Measurements from ENCODE around the gene TNRC6A.
"Not testable (repeated sequence)": the region's sequence is repeated elsewhere in the genome, so short reads cannot be mapped to it uniquely, and the experiment has no call there.

TNRC6A gene

DNA sequence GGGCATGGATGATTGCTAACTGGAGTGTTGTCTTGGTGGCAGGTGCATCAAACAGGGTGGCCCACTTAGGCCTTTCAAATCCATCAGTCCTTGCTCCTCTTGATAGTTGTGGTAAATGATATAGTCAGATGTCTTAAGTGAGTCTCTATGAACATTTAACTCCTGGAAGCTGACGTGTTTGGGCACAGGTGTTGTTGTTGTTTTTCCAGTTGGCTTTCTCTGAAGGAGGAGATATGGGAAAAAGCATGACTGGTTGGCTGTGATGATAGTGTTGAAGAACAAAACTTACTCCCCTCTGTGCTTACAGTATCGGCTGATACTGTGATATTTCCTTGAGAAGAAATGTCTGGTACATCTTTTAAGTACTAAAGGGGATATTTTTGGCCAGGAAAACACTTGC, 18.0 kb downstream of the TNRC6A start:
- H3K27me3 ChIP-seq (ENCODE audit: insufficient read depth, low read length, poor library complexity, severe bottlenecking) = no peaks in the 10 kb centered on the region
- peaks cover 100% of the 10 kb centered on the region for H3K79me2 ChIP-seq (ENCODE audit: insufficient read depth, low read length)
- H4K20me1 ChIP-seq (ENCODE audit: insufficient read depth, low read length, poor library complexity, severe bottlenecking) = peaks cover 93% of the 10 kb centered on the region
- no peak overlapping the region for H3K4me2 ChIP-seq (ENCODE audit: low read depth, low read length, poor library complexity, severe bottlenecking)
- no peaks in the 10 kb centered on the region for H3F3A ChIP-seq (ENCODE audit: low read depth)
- no peak overlapping the region for H3K4me3 ChIP-seq (ENCODE audit: low read length, poor library complexity, severe bottlenecking)
- no peaks in the 10 kb centered on the region for H3K9me2 ChIP-seq (replicated peaks; ENCODE audit: low read depth, low read length)
- no peak overlapping the region for H2AFZ ChIP-seq (ENCODE audit: low read length)
- H3K9me3 ChIP-seq (ENCODE audit: insufficient read depth, low read depth, low read length) = no peaks in the 10 kb centered on the region
- H3K36me3 ChIP-seq (ENCODE audit: insufficient read depth, low read length) = peaks cover 3% of the 10 kb centered on the region; the same call in 1 of the 2 replicates
- H3K9ac ChIP-seq (ENCODE audit: low read depth, low read length, poor library complexity, severe bottlenecking) = no peak overlapping the region
- H3K4me1 ChIP-seq (ENCODE audit: insufficient read depth, low read length, poor library complexity, severe bottlenecking) = peaks cover 15% of the 10 kb centered on the region
- TF ChIP-seq, protein P1, sequence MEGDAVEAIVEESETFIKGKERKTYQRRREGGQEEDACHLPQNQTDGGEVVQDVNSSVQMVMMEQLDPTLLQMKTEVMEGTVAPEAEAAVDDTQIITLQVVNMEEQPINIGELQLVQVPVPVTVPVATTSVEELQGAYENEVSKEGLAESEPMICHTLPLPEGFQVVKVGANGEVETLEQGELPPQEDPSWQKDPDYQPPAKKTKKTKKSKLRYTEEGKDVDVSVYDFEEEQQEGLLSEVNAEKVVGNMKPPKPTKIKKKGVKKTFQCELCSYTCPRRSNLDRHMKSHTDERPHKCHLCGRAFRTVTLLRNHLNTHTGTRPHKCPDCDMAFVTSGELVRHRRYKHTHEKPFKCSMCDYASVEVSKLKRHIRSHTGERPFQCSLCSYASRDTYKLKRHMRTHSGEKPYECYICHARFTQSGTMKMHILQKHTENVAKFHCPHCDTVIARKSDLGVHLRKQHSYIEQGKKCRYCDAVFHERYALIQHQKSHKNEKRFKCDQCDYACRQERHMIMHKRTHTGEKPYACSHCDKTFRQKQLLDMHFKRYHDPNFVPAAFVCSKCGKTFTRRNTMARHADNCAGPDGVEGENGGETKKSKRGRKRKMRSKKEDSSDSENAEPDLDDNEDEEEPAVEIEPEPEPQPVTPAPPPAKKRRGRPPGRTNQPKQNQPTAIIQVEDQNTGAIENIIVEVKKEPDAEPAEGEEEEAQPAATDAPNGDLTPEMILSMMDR (conservative IDR thresholded peaks at IDR 0.05; ENCODE audit: low read length) = no peak
- TF ChIP-seq EZH2phosphoT487 (IDR thresholded peaks at IDR 0.05; ENCODE audit: borderline replicate concordance) = no peak

DNA sequence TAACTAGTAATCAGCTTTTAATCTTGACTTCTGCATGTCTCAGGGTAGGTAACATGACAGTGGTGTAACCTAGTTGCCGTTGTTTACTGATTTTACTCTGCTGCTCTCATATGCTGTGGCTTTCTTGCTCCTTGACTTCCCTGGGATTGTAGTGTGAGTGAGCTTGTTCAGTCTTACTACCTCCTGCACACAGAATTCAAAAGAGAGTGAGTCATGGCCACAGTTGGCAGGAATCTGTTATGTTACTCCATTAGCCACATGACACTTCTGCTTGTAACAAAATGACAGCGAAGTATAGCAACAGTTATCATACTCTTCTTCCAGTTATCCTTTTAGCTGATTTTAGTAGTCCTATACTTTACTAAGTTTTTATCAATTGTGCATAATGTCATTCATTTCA, 18.8 kb downstream of the TNRC6A start:
- Histone ChIP-seq H3F3A (ENCODE audit: low read depth) (no peaks in the 10 kb centered on the region), H3K36me3 (ENCODE audit: insufficient read depth, low read length) (peaks cover 3% of the 10 kb centered on the region; the same call in 1 of the 2 replicates), H3K9ac (ENCODE audit: low read depth, low read length, poor library complexity, severe bottlenecking) (no peak overlapping the region), H3K9me3 (ENCODE audit: insufficient read depth, low read depth, low read length) (no peaks in the 10 kb centered on the region), H3K4me2 (ENCODE audit: low read depth, low read length, poor library complexity, severe bottlenecking) (no peak overlapping the region), H4K20me1 (ENCODE audit: insufficient read depth, low read length, poor library complexity, severe bottlenecking) (peaks cover 93% of the 10 kb centered on the region), H3K4me1 (ENCODE audit: insufficient read depth, low read length, poor library complexity, severe bottlenecking) (peaks cover 15% of the 10 kb centered on the region), H3K9me2 (replicated peaks; ENCODE audit: low read depth, low read length) (no peaks in the 10 kb centered on the region), H2AFZ (ENCODE audit: low read length) (no peak overlapping the region), H3K4me3 (ENCODE audit: low read length, poor library complexity, severe bottlenecking) (no peak overlapping the region), H3K79me2 (ENCODE audit: insufficient read depth, low read length) (peaks cover 100% of the 10 kb centered on the region), H3K27me3 (ENCODE audit: insufficient read depth, low read length, poor library complexity, severe bottlenecking) (no peaks in the 10 kb centered on the region)
- no peak for TF ChIP-seq EZH2phosphoT487 (IDR thresholded peaks at IDR 0.05; ENCODE audit: borderline replicate concordance)
- TF ChIP-seq, protein P1 (conservative IDR thresholded peaks at IDR 0.05; ENCODE audit: low read length) = no peak

DNA sequence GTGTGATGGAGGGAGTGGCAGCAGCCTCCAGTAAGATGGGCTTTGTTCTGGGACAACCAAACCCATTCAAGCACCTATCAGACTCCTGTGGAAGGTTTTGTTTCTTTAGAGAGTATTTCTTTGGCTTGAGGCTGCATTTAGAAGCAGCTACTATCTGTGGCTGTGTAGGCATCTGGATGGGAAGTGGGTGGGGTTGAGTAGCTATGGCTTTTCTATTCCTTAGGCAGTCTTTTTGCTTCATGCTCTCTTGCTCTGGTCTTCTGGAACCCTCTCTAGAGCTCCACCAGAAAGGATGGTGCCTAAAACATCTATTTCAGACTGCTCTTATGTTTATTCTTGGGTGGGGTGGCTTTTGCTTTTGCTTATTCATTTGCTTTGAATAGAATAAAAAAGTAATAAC, 19.9 kb downstream of the TNRC6A start:
- TF ChIP-seq, protein P1 (conservative IDR thresholded peaks at IDR 0.05; ENCODE audit: low read length) = no peak
- no peak for TF ChIP-seq EZH2phosphoT487 (IDR thresholded peaks at IDR 0.05; ENCODE audit: borderline replicate concordance)
- Histone ChIP-seq H2AFZ (ENCODE audit: low read length) (no peak overlapping the region), H3K9me3 (ENCODE audit: insufficient read depth, low read depth, low read length) (no peaks in the 10 kb centered on the region), H4K20me1 (ENCODE audit: insufficient read depth, low read length, poor library complexity, severe bottlenecking) (peaks cover 93% of the 10 kb centered on the region), H3K4me3 (ENCODE audit: low read length, poor library complexity, severe bottlenecking) (no peak overlapping the region), H3F3A (ENCODE audit: low read depth) (no peaks in the 10 kb centered on the region), H3K4me2 (ENCODE audit: low read depth, low read length, poor library complexity, severe bottlenecking) (peak overlapping the region; percentile 3), H3K4me1 (ENCODE audit: insufficient read depth, low read length, poor library complexity, severe bottlenecking) (peaks cover 15% of the 10 kb centered on the region), H3K9ac (ENCODE audit: low read depth, low read length, poor library complexity, severe bottlenecking) (no peak overlapping the region), H3K36me3 (ENCODE audit: insufficient read depth, low read length) (peaks cover 3% of the 10 kb centered on the region; the same call in 1 of the 2 replicates), H3K9me2 (replicated peaks; ENCODE audit: low read depth, low read length) (no peaks in the 10 kb centered on the region), H3K79me2 (ENCODE audit: insufficient read depth, low read length) (peaks cover 96% of the 10 kb centered on the region), H3K27me3 (ENCODE audit: insufficient read depth, low read length, poor library complexity, severe bottlenecking) (no peaks in the 10 kb centered on the region)

DNA sequence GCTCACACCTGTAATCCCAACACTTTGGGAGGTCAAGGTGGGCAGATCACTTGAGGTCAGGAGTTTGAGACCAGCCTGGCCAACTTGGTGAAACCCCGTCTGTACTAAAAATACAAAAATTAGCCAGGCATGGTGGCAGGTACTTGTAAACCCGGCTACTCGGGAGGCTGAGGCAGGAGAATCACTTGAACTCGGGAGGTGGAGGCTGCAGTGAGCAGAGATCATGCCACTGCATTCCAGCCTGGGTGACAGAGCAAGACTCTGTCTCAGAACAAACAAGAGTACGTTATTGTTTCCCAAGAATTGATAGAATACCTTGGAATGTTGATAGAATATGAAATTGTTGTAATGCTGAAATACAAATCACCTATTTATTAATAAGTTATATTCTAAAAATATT, 20.4 kb downstream of the TNRC6A start:
- not testable (repeated sequence) for H3K27me3 ChIP-seq (ENCODE audit: insufficient read depth, low read length, poor library complexity, severe bottlenecking); H3K4me2 ChIP-seq (ENCODE audit: low read depth, low read length, poor library complexity, severe bottlenecking); H3K4me3 ChIP-seq (ENCODE audit: low read length, poor library complexity, severe bottlenecking); H3K9me2 ChIP-seq (replicated peaks; ENCODE audit: low read depth, low read length); H3K9ac ChIP-seq (ENCODE audit: low read depth, low read length, poor library complexity, severe bottlenecking); H2AFZ ChIP-seq (ENCODE audit: low read length); H3K9me3 ChIP-seq (ENCODE audit: insufficient read depth, low read depth, low read length); H3K36me3 ChIP-seq (ENCODE audit: insufficient read depth, low read length); H3F3A ChIP-seq (ENCODE audit: low read depth)
- H3K4me1 ChIP-seq (ENCODE audit: insufficient read depth, low read length, poor library complexity, severe bottlenecking) = peaks cover 15% of the 10 kb centered on the region
- peaks cover 96% of the 10 kb centered on the region for H3K79me2 ChIP-seq (ENCODE audit: insufficient read depth, low read length)
- H4K20me1 ChIP-seq (ENCODE audit: insufficient read depth, low read length, poor library complexity, severe bottlenecking) = peaks cover 93% of the 10 kb centered on the region
